ENCODE measurements around the gene TJP1. TPM values are rescaled to one million over a fixed set of nuclear protein-coding genes. Genes with fewer than 3 reads are reported as not detected.

Gene TJP1
- total RNA-seq, 4 donors from 2014 or later, result 33.2 to 47.2 (median 42.9) TPM

- Histone ChIP-seq H3K9me3 (no peaks in the 10 kb centered on the region), H3K4me3 (no peak overlapping the region), H3K4me1 (peaks cover 14 to 20% of the 10 kb centered on the region in 2 donors), H3K27me3 (no peaks in the 10 kb centered on the region), H3K27ac (no peak overlapping the region), H3K36me3 (peaks cover 0 to 6% of the 10 kb centered on the region in 2 donors)
- in situ Hi-C loops (cut with MboI; ENCODE audit: low sequenced_read_pairs in 4 of 4) (no loop called here), intact Hi-C loops (cut with DNase I; ENCODE audit: low total_unique reads) (no loop called here)
- DNase-seq (no peak), ATAC-seq (no peak)
- TF ChIP-seq POLR2A (IDR thresholded peaks at IDR 0.05), result no peak
- TF ChIP-seq, protein P1, sequence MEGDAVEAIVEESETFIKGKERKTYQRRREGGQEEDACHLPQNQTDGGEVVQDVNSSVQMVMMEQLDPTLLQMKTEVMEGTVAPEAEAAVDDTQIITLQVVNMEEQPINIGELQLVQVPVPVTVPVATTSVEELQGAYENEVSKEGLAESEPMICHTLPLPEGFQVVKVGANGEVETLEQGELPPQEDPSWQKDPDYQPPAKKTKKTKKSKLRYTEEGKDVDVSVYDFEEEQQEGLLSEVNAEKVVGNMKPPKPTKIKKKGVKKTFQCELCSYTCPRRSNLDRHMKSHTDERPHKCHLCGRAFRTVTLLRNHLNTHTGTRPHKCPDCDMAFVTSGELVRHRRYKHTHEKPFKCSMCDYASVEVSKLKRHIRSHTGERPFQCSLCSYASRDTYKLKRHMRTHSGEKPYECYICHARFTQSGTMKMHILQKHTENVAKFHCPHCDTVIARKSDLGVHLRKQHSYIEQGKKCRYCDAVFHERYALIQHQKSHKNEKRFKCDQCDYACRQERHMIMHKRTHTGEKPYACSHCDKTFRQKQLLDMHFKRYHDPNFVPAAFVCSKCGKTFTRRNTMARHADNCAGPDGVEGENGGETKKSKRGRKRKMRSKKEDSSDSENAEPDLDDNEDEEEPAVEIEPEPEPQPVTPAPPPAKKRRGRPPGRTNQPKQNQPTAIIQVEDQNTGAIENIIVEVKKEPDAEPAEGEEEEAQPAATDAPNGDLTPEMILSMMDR (IDR thresholded peaks at IDR 0.05 in 4 of 5, conservative IDR thresholded peaks at IDR 0.05 in 1 of 5), result no peak
Measured at GRCh38 chr15:29753506-29753905, 68.8 kb downstream of the TJP1 start.

DNA sequence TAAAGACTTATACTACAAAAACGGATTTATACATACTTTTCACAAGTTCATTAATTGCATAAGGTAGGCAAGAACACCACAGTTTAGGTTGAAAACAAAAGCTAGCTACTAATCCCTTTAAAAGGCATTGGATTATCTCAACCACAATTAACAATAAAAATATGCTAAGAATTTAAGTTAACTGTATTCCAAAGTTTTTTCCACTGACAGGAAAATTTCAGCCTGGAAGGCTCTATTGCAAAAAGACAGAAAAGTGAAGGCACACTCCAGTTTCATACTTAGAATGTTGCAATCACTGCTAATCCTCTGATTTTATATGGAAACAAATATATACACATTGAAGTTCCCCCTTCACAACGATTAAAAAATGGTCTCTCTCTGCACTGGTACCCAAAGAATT, 71.5 kb downstream of the TJP1 start:
- in situ Hi-C loops (cut with MboI; ENCODE audit: low sequenced_read_pairs in 4 of 4), result no loop called here
- no peaks in the 10 kb centered on the region for H3K27me3 ChIP-seq
- no peaks in the 10 kb centered on the region for H3K9me3 ChIP-seq
- intact Hi-C loops (cut with DNase I; ENCODE audit: low total_unique reads), result no loop called here
- TF ChIP-seq, protein P1 (IDR thresholded peaks at IDR 0.05 in 4 of 5, conservative IDR thresholded peaks at IDR 0.05 in 1 of 5), result no peak
- TF ChIP-seq POLR2A (IDR thresholded peaks at IDR 0.05), result no peak
- H3K36me3 ChIP-seq, result peaks cover 0 to 6% of the 10 kb centered on the region in 2 donors
- DNase-seq (no peak), ATAC-seq (no peak)
- H3K4me1 ChIP-seq, result no peaks in the 10 kb centered on the region
- H3K4me3 ChIP-seq, result no peak overlapping the region
- no peak overlapping the region for H3K27ac ChIP-seq

GRCh38 chr15:29749365-29750086, 72.7 kb downstream of the TJP1 start:
- in situ Hi-C loops (cut with MboI; ENCODE audit: low sequenced_read_pairs in 4 of 4), result no loop called here
- H3K27me3 ChIP-seq, result no peaks in the 10 kb centered on the region
- no peak for TF ChIP-seq POLR2A (IDR thresholded peaks at IDR 0.05)
- TF ChIP-seq, protein P1 (IDR thresholded peaks at IDR 0.05 in 4 of 5, conservative IDR thresholded peaks at IDR 0.05 in 1 of 5), result no peak
- H3K36me3 ChIP-seq, result peaks cover 0 to 6% of the 10 kb centered on the region in 2 donors
- H3K9me3 ChIP-seq, result no peaks in the 10 kb centered on the region
- intact Hi-C loops (cut with DNase I; ENCODE audit: low total_unique reads), result loop anchor here (2.0 kb wide), 1 partner anchor 177 kb away; no protein-coding TSS in a partner anchor
- H3K4me3 ChIP-seq, result no peak overlapping the region
- ATAC-seq, result peak in 1 of 2 donors; percentile 11
- H3K4me1 ChIP-seq, result no peaks in the 10 kb centered on the region
- H3K27ac ChIP-seq, result no peak overlapping the region
- DNase-seq, result no peak

DNA sequence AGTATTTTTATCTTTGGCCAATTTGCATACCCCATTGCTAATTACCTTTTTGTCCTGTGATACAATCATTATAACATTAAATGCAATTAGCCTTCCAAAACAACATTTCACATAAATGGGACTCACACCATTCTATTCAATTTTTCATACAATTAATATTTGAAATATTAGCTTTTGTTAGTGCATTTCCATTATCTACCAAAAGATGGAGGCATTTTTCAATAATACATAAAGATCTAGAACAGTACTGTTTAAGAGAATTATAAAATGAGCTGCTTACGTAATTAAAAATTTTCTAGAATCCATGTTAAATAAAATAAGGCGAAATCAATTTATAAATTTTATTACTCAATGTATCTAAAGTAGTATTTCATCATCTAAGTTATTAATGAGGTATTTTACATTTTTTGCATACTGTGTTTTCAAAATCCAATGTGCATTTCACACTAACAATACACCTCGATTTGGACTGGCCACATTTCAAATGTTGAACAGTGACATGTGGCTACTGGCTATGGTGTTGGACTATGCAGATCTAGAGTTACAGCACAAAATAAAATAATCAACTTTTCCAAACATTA, 74.3 kb downstream of the TJP1 start:
- peaks cover 0 to 6% of the 10 kb centered on the region in 2 donors for H3K36me3 ChIP-seq
- H3K4me1 ChIP-seq, result no peaks in the 10 kb centered on the region
- no peak overlapping the region for H3K4me3 ChIP-seq
- no peak for DNase-seq
- no peak for TF ChIP-seq POLR2A (IDR thresholded peaks at IDR 0.05)
- TF ChIP-seq, protein P1 (IDR thresholded peaks at IDR 0.05 in 4 of 5, conservative IDR thresholded peaks at IDR 0.05 in 1 of 5), result peak in 2 of 5 experiments; percentile 23 to 44
- H3K27ac ChIP-seq, result no peak overlapping the region
- in situ Hi-C loops (cut with MboI; ENCODE audit: low sequenced_read_pairs in 4 of 4) (no loop called here), intact Hi-C loops (cut with DNase I; ENCODE audit: low total_unique reads) (loop anchor here (2.0 kb wide), 1 partner anchor 179 kb away; no protein-coding TSS in a partner anchor)
- ATAC-seq, result no peak
- H3K27me3 ChIP-seq, result no peaks in the 10 kb centered on the region
- H3K9me3 ChIP-seq, result no peaks in the 10 kb centered on the region
